Transverse colon (tissue), 4 donors: ENCODE results near the gene ENTPD5. TPM values are rescaled to one million over a fixed set of nuclear protein-coding genes. Genes with fewer than 3 reads are reported as not detected.

Experiments
- DNase-seq: peaks from one replicate; pipeline ENCODE4 v3.0.0-alpha.2; 2019
- H3K27ac ChIP-seq, 4 donors: fragments of 200-600 bp; sonication (generic); 2 replicates each; pipeline ENCODE4 v1.5.1; 2016 to 2018; ENCODE audit warnings: inconsistent platforms in 4 of 4
- H3K27me3 ChIP-seq: fragments of 200-600 bp; sonication (generic); 2 replicates; pipeline ENCODE4 v1.5.1; 2017; ENCODE audit warnings: inconsistent platforms
- H3K36me3 ChIP-seq, 4 donors: fragments of 200-600 bp; sonication (generic); 2 replicates each; pipeline ENCODE4 v1.5.1; 2017 to 2019; ENCODE audit warnings: inconsistent platforms in 4 of 4
- H3K4me1 ChIP-seq, 4 donors: fragments of 200-600 bp; sonication (generic); 2 replicates each; pipeline ENCODE4 v1.5.1; 2017 to 2020; ENCODE audit warnings: inconsistent platforms in 4 of 4
- H3K4me3 ChIP-seq, 4 donors: fragments of 200-600 bp; sonication (generic); 1 replicate in 1 of 4; 2 replicates in 3 of 4; pipeline versions ENCODE4 v1.5.1 to v1.6.1; 2017 to 2019; ENCODE audit warnings: inconsistent platforms in 4 of 4
- H3K9me3 ChIP-seq, 2 donors: fragments of 200-600 bp; sonication (generic); 2 replicates each; pipeline ENCODE4 v1.5.1; 2017 to 2019; ENCODE audit warnings: inconsistent platforms in 2 of 2
- EP300 ChIP-seq: sonication (generic); formaldehyde crosslinking; IDR thresholded peaks from one replicate; pipeline ENCODE4 v1.6.1; 2017; ENCODE audit warnings: antibody characterized with exemption, low read depth
- POLR2A ChIP-seq: fragments of 450-650 bp; IDR thresholded peaks from one replicate; pipeline ENCODE4 v1.6.1; 2016; ENCODE audit warnings: antibody characterized with exemption, mild to moderate bottlenecking, moderate library complexity
- POLR2AphosphoS5 ChIP-seq, 3 donors: sonication (generic); formaldehyde crosslinking; IDR thresholded peaks; one replicate each; pipeline ENCODE4 v1.6.1; 2016; ENCODE audit warnings: antibody characterized with exemption in 3 of 3
- WGBS, 2 donors: methylation state at CpG; one replicate each; pipeline ENCODE4 v1.1.5; 2018; ENCODE audit warnings: low coverage in 1 of 2; 5-methylcytosine and 5-hydroxymethylcytosine counted together
- in situ Hi-C, 4 donors: fragments of 200-750 bp; cut with MboI; loops; one replicate each; pipeline versions ENCODE4 v1.15.0 to v1.15.1; 2017; ENCODE audit warnings: low sequenced_read_pairs in 3 of 4, low pct_ligation_motif_present in 1 of 4, low pct_unique_long_range_greater_than_20kb in 1 of 4
- intact Hi-C: fragments of 100-400 bp; cut with DNase I; formaldehyde crosslinking; loops from one replicate; pipeline ENCODE4 v1.15.1; 2023; ENCODE audit warnings: low total_unique reads
- total RNA-seq, 4 donors: library from RNA; depleted of rRNA; stranded (reverse); fragments of >200 nt; gene quantifications; one replicate each; pipeline ENCODE4 v1.1.0, GENCODE V29; 2016
- TF ChIP-seq, protein P1 (sequence below), 5 experiments: fragments of 200-600 bp in 3 of 5; fragments of 450-650 bp in 2 of 5; sonication (generic) in 3 of 5; IDR thresholded peaks; 1 replicate in 2 of 5; 2 replicates in 3 of 5; pipeline ENCODE4 v1.5.1; 2016 to 2017; ENCODE audit warnings: antibody characterized with exemption in 5 of 5, inconsistent platforms in 3 of 5, mild to moderate bottlenecking in 2 of 5, moderate library complexity in 1 of 5

The ENTPD5 gene
- total RNA-seq, 4 donors from 2014 or later, result 60.9 to 311 (median 219) TPM

DNA sequence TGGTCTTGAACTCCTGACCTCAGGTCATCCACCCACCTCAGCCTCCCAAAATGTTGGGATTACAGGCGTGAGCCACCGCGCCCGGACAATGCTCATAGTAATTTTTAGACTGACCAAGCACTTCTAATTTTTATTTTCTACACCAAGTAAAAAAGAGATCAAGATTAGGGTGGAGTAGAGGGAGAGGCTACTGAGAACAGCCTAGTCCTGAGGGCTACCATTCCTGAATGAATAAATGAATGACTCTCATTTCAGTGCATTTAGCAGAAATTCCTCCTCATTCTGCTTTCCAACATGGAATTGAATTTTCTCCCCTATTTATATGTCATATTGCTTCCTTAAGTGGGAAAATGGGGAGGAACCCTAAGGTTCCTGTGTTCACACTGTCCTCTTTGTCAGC is 26.4 kb upstream of the ENTPD5 start:
- no peaks in the 10 kb centered on the region for H3K9me3 ChIP-seq
- H3K36me3 ChIP-seq, result peaks cover 0 to 4% (median 0%) of the 10 kb centered on the region in 4 donors
- no peaks in the 10 kb centered on the region for H3K4me1 ChIP-seq
- in situ Hi-C loops, result no loop called here
- no peaks in the 10 kb centered on the region for H3K27me3 ChIP-seq
- no peak overlapping the region for H3K27ac ChIP-seq
- intact Hi-C loops, result no loop called here
- TF ChIP-seq POLR2AphosphoS5 (IDR thresholded peaks at IDR 0.05) (no peak), EP300 (no peak), POLR2A (no peak)
- TF ChIP-seq, protein P1, sequence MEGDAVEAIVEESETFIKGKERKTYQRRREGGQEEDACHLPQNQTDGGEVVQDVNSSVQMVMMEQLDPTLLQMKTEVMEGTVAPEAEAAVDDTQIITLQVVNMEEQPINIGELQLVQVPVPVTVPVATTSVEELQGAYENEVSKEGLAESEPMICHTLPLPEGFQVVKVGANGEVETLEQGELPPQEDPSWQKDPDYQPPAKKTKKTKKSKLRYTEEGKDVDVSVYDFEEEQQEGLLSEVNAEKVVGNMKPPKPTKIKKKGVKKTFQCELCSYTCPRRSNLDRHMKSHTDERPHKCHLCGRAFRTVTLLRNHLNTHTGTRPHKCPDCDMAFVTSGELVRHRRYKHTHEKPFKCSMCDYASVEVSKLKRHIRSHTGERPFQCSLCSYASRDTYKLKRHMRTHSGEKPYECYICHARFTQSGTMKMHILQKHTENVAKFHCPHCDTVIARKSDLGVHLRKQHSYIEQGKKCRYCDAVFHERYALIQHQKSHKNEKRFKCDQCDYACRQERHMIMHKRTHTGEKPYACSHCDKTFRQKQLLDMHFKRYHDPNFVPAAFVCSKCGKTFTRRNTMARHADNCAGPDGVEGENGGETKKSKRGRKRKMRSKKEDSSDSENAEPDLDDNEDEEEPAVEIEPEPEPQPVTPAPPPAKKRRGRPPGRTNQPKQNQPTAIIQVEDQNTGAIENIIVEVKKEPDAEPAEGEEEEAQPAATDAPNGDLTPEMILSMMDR (IDR thresholded peaks at IDR 0.05), result no peak
- no peak overlapping the region for H3K4me3 ChIP-seq
- DNase-seq, result no peak
- whole genome bisulfite sequencing, 2 donors, result 98% methylated on average over 4 of the region's 4 CpGs; no CpG with 5 or more reads in 1 of the 2 donors

GRCh38 chr14:74042296-74042695 is 23.2 kb upstream of the ENTPD5 start:
- no peak for TF ChIP-seq POLR2AphosphoS5 (IDR thresholded peaks at IDR 0.05)
- no peak for TF ChIP-seq EP300
- TF ChIP-seq, protein P1 (IDR thresholded peaks at IDR 0.05), result no peak
- no peak for TF ChIP-seq POLR2A
- Histone ChIP-seq H3K27me3 (no peaks in the 10 kb centered on the region), H3K9me3 (no peaks in the 10 kb centered on the region), H3K4me1 (no peaks in the 10 kb centered on the region), H3K27ac (no peak overlapping the region), H3K4me3 (no peak overlapping the region), H3K36me3 (peaks cover 0 to 4% (median 0%) of the 10 kb centered on the region in 4 donors)
- 29 to 49% methylated on average over 1 to 2 of the region's 2 CpGs for WGBS, 2 donors
- intact Hi-C loops, result no loop called here
- in situ Hi-C loops, result no loop called here
- DNase-seq, result no peak

DNA sequence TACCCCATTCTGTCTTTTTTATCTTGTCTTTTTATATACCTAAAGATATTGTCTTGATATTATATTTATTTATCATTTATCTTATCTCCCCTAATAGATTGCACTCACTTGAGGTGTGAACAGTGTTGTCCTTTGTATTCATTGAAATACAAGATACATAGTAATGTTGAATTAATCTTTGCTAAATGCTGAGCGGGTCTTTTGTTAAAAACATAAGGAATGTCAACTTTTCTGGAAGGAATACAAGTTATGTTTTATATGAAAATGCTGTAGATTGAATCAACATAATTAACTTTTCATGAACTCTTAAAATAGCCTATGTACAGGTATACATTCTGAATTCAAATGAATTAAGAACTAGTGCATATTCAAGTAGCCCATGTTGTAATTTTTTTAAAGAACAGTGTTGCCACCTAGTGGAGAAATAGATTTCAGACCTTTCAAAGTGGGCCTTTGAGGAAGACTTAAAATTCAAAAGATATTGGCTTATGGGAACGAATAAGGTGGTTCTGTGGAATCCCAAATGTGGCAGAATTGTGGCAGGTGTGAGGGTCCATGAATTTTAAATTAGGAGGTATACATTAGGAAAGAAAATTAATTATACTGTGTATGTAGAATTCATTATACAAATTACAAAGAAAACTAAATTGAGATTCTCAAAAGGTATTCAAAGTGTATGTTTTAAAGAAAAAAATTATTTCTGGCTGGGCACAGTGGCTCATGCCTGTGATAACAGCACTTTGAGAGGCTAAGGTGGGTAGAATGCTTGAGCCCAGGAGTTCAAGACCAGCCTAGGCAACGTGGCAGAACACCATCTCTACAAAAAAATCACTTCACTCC is 19.2 kb upstream of the ENTPD5 start:
- Histone ChIP-seq H3K27me3 (no peaks in the 10 kb centered on the region), H3K9me3 (no peaks in the 10 kb centered on the region), H3K4me1 (no peaks in the 10 kb centered on the region), H3K36me3 (no peaks in the 10 kb centered on the region), H3K4me3 (no peak overlapping the region), H3K27ac (no peak overlapping the region)
- WGBS, 2 donors, result 63 to 64% methylated on average over 3 of the region's 3 CpGs
- in situ Hi-C loops, result no loop called here
- intact Hi-C loops, result no loop called here
- TF ChIP-seq, protein P1 (IDR thresholded peaks at IDR 0.05), result peak; percentile 63 to 67 (median 67)
- TF ChIP-seq EP300 (no peak), POLR2A (no peak)
- no peak for DNase-seq

GRCh38 chr14:74035556-74035955 is 16.5 kb upstream of the ENTPD5 start:
- Histone ChIP-seq H3K36me3 (no peaks in the 10 kb centered on the region), H3K27me3 (no peaks in the 10 kb centered on the region), H3K4me1 (no peaks in the 10 kb centered on the region), H3K9me3 (no peaks in the 10 kb centered on the region), H3K27ac (no peak overlapping the region), H3K4me3 (no peak overlapping the region)
- in situ Hi-C loops (no loop called here), intact Hi-C loops (no loop called here)
- no peak for DNase-seq
- WGBS, 2 donors, result 91 to 93% methylated on average over 2 to 4 of the region's 4 CpGs
- TF ChIP-seq POLR2A (no peak), EP300 (no peak), POLR2AphosphoS5 (IDR thresholded peaks at IDR 0.05) (no peak)
- TF ChIP-seq, protein P1 (IDR thresholded peaks at IDR 0.05), result no peak
